Upper lobe of left lung (tissue), 6 donors: ENCODE data around the gene PPM1L. TPM values are rescaled to one million over a fixed set of nuclear protein-coding genes. Genes with fewer than 3 reads are reported as not detected.

Source experiments
- ATAC-seq, 2 donors: fragments of 200-7000 bp; cut with Tn5 transposase; one replicate each; pipeline ENCODE4 v1.9.1; 2022; ENCODE audit warnings: mild to moderate bottlenecking in 2 of 2, moderate library complexity in 2 of 2; ENCODE audit not compliant: low FRiP score in 2 of 2
- DNase-seq, 2 donors: peaks; one replicate each; pipeline ENCODE4 v3.0.0-alpha.2; 2019 to 2020
- H3K27ac ChIP-seq, 4 donors: fragments of 200-600 bp; sonication (generic); one replicate each; pipeline ENCODE4 v1.5.1; 2016 to 2019
- H3K27me3 ChIP-seq, 4 donors: fragments of 200-600 bp; sonication (generic); one replicate each; pipeline ENCODE4 v1.5.1; 2017 to 2019
- H3K36me3 ChIP-seq, 4 donors: fragments of 200-600 bp; sonication (generic); one replicate each; pipeline ENCODE4 v1.5.1; 2016 to 2019
- H3K4me1 ChIP-seq, 4 donors: fragments of 200-600 bp; sonication (generic); one replicate each; pipeline ENCODE4 v1.5.1; 2018 to 2019
- H3K4me3 ChIP-seq, 4 donors: fragments of 200-600 bp; sonication (generic); one replicate each; pipeline ENCODE4 v1.5.1; 2017 to 2019; ENCODE audit warnings: mild to moderate bottlenecking in 2 of 4, moderate library complexity in 1 of 4
- H3K9me3 ChIP-seq, 4 donors: fragments of 200-600 bp; sonication (generic); one replicate each; pipeline ENCODE4 v1.5.1; 2018 to 2019
- CTCF ChIP-seq, 6 experiments: fragments of 450-650 bp in 4 of 6; fragments of 200-600 bp in 2 of 6; sonication (generic) in 2 of 6; IDR thresholded peaks; one replicate each; pipeline ENCODE4 v1.5.1; 2016 to 2019; ENCODE audit warnings: antibody characterized with exemption in 6 of 6
- EP300 ChIP-seq, 4 donors: sonication (generic); formaldehyde crosslinking; IDR thresholded peaks; one replicate each; pipeline ENCODE4 v1.5.1; 2017; ENCODE audit warnings: antibody characterized with exemption in 4 of 4, control low read depth in 2 of 4
- POLR2A ChIP-seq, 4 donors: fragments of 450-650 bp; IDR thresholded peaks; one replicate each; pipeline ENCODE4 v1.5.1; 2016 to 2017; ENCODE audit warnings: antibody characterized with exemption in 4 of 4, mild to moderate bottlenecking in 2 of 4
- POLR2AphosphoS5 ChIP-seq, 2 donors: sonication (generic); formaldehyde crosslinking; IDR thresholded peaks; one replicate each; pipeline ENCODE4 v1.5.1; 2017; ENCODE audit warnings: antibody characterized with exemption in 2 of 2
- WGBS, 2 donors: methylation state at CpG; one replicate each; pipeline ENCODE4 v1.1.5; 2017 to 2018; 5-methylcytosine and 5-hydroxymethylcytosine counted together
- total RNA-seq, 6 donors: library from RNA; depleted of rRNA in 4 of 6; stranded (reverse); fragments of >200 nt in 4 of 6; gene quantifications; one replicate each; pipeline versions ENCODE4 v1.1.0 to v1.2.1, GENCODE V29; 2016 to 2021
- donor health status: DM: no; HTN: no; CAD: no; lungs with moderate emphysema.
- donor health status: DM: no; HTN: yes; CAD: no; lungs with severe emphysema.

The PPM1L gene
- total RNA-seq, 6 donors from 2014 or later: 11.3 to 26.8 (median 18.7) TPM

GRCh38 chr3:160771811-160772459 lies 15.9 kb downstream of the PPM1L start:
- Histone ChIP-seq H3K36me3 (no peaks in the 10 kb centered on the region), H3K27me3 (no peaks in the 10 kb centered on the region), H3K9me3 (no peaks in the 10 kb centered on the region), H3K27ac (no peak overlapping the region), H3K4me3 (no peak overlapping the region), H3K4me1 (no peaks in the 10 kb centered on the region)
- WGBS, 2 donors: 83% methylated on average over 1 of the region's 1 CpG
- DNase-seq: no peak
- TF ChIP-seq CTCF (IDR thresholded peaks at IDR 0.05) (no peak), EP300 (IDR thresholded peaks at IDR 0.05) (no peak), POLR2AphosphoS5 (IDR thresholded peaks at IDR 0.05) (no peak), POLR2A (IDR thresholded peaks at IDR 0.05) (no peak)
- no peak for ATAC-seq

GRCh38 chr3:160773722-160774121 lies 17.7 kb downstream of the PPM1L start:
- H3K9me3 ChIP-seq: no peaks in the 10 kb centered on the region
- no peak overlapping the region for H3K4me3 ChIP-seq
- no peak for DNase-seq
- TF ChIP-seq CTCF (IDR thresholded peaks at IDR 0.05) (no peak), POLR2A (IDR thresholded peaks at IDR 0.05) (no peak), EP300 (IDR thresholded peaks at IDR 0.05) (no peak), POLR2AphosphoS5 (IDR thresholded peaks at IDR 0.05) (no peak)
- H3K36me3 ChIP-seq: no peaks in the 10 kb centered on the region
- no peak for ATAC-seq
- H3K27ac ChIP-seq: no peak overlapping the region
- H3K27me3 ChIP-seq: no peaks in the 10 kb centered on the region
- peaks cover 0 to 6% (median 0%) of the 10 kb centered on the region in 4 donors for H3K4me1 ChIP-seq

GRCh38 chr3:160774172-160774571 lies 18.1 kb downstream of the PPM1L start:
- ATAC-seq (no peak), DNase-seq (no peak)
- Histone ChIP-seq H3K27me3 (no peaks in the 10 kb centered on the region), H3K36me3 (no peaks in the 10 kb centered on the region), H3K27ac (no peak overlapping the region), H3K4me1 (peaks cover 0 to 6% (median 0%) of the 10 kb centered on the region in 4 donors), H3K9me3 (no peaks in the 10 kb centered on the region), H3K4me3 (no peak overlapping the region)
- WGBS, 2 donors: 79 to 86% methylated on average over 3 of the region's 3 CpGs
- TF ChIP-seq CTCF (IDR thresholded peaks at IDR 0.05) (no peak), EP300 (IDR thresholded peaks at IDR 0.05) (no peak), POLR2A (IDR thresholded peaks at IDR 0.05) (no peak), POLR2AphosphoS5 (IDR thresholded peaks at IDR 0.05) (no peak)

- no peaks in the 10 kb centered on the region for H3K9me3 ChIP-seq
- WGBS, 2 donors: 79 to 91% methylated on average over 1 of the region's 1 CpG
- no peak overlapping the region for H3K27ac ChIP-seq
- DNase-seq (no peak), ATAC-seq (no peak)
- no peak for TF ChIP-seq POLR2AphosphoS5 (IDR thresholded peaks at IDR 0.05)
- TF ChIP-seq POLR2A (IDR thresholded peaks at IDR 0.05): no peak
- TF ChIP-seq EP300 (IDR thresholded peaks at IDR 0.05): no peak
- TF ChIP-seq CTCF (IDR thresholded peaks at IDR 0.05): no peak
- no peaks in the 10 kb centered on the region for H3K36me3 ChIP-seq
- no peaks in the 10 kb centered on the region for H3K27me3 ChIP-seq
- peaks cover 0 to 6% (median 2%) of the 10 kb centered on the region in 4 donors for H3K4me1 ChIP-seq
- H3K4me3 ChIP-seq: no peak overlapping the region
These were observed 22.4 kb downstream of the PPM1L start for GRCh38 chr3:160778480-160778879.

- 47 to 67% methylated on average over 1 of the region's 1 CpG for WGBS, 2 donors
- Histone ChIP-seq H3K36me3 (no peaks in the 10 kb centered on the region), H3K9me3 (no peaks in the 10 kb centered on the region), H3K27me3 (no peaks in the 10 kb centered on the region), H3K4me3 (no peak overlapping the region), H3K27ac (no peak overlapping the region), H3K4me1 (peaks cover 0 to 6% (median 2%) of the 10 kb centered on the region in 4 donors)
- DNase-seq: no peak
- ATAC-seq: no peak
- TF ChIP-seq CTCF (IDR thresholded peaks at IDR 0.05) (no peak), POLR2A (IDR thresholded peaks at IDR 0.05) (no peak), POLR2AphosphoS5 (IDR thresholded peaks at IDR 0.05) (no peak), EP300 (IDR thresholded peaks at IDR 0.05) (no peak)
These were observed 23.0 kb downstream of the PPM1L start for GRCh38 chr3:160779040-160779439.
